Peyer's patch (tissue), 4 donors: Measurements from ENCODE around the gene TMEM37.

Experiments
- POLR2A ChIP-seq, 2 donors: fragments of 450-650 bp; IDR thresholded peaks; one replicate each; pipeline ENCODE4 v1.5.1; 2017; ENCODE audit warnings: antibody characterized with exemption in 2 of 2, mild to moderate bottlenecking in 2 of 2, moderate library complexity in 2 of 2
- TF ChIP-seq, protein P1 (sequence below), 6 experiments: fragments of 450-650 bp in 4 of 6; fragments of 200-600 bp in 2 of 6; sonication (generic) in 1 of 6; IDR thresholded peaks; one replicate each; pipeline ENCODE4 v1.5.1; 2017 to 2019; ENCODE audit warnings: antibody characterized with exemption in 6 of 6, mild to moderate bottlenecking in 3 of 6, moderate library complexity in 1 of 6

DNA sequence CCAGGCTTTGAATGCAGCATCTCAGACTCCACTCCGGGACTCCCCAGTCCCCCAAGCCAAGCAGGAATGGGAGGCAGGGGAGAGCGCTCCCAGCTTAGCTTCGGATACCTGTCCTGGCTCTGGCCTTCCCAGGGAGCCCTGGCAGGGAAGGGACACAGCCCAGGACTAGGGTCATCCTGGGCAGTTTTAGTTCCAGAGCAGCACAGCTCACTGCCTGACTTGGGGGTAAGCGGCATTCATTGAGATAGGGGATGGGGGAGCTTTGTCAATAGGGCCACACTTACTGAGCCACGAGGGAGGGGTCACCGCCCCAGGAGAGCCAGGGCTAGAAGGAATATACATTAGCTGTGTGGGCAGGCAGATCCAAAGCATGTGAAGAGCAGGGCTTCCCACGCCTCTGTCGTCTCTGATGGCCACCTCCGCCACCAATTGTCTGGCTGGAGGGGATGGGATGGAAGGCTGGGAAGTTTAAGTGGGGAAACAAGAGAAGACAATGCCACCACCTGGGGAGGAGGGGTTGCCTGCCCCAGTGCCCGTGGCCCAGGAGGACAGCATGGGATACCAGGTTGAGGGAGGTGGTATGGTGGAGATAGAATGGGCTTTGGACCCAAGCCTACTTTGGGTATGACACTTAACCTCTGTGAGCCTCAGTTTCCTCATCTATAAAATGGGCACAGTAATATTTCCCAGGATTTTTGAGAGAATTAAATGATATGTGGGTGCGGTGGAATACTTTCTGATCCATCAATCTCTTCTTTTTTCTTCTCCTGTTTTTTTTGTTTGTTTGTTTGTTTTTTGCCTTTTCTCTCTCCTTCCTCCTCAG is 52.5 kb downstream of the TMEM37 start:
- TF ChIP-seq POLR2A (IDR thresholded peaks at IDR 0.05): no peak
- TF ChIP-seq, protein P1, sequence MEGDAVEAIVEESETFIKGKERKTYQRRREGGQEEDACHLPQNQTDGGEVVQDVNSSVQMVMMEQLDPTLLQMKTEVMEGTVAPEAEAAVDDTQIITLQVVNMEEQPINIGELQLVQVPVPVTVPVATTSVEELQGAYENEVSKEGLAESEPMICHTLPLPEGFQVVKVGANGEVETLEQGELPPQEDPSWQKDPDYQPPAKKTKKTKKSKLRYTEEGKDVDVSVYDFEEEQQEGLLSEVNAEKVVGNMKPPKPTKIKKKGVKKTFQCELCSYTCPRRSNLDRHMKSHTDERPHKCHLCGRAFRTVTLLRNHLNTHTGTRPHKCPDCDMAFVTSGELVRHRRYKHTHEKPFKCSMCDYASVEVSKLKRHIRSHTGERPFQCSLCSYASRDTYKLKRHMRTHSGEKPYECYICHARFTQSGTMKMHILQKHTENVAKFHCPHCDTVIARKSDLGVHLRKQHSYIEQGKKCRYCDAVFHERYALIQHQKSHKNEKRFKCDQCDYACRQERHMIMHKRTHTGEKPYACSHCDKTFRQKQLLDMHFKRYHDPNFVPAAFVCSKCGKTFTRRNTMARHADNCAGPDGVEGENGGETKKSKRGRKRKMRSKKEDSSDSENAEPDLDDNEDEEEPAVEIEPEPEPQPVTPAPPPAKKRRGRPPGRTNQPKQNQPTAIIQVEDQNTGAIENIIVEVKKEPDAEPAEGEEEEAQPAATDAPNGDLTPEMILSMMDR (IDR thresholded peaks at IDR 0.05): no peak
